ENCODE results near the gene MKNK1.

The MKNK1 gene

DNA sequence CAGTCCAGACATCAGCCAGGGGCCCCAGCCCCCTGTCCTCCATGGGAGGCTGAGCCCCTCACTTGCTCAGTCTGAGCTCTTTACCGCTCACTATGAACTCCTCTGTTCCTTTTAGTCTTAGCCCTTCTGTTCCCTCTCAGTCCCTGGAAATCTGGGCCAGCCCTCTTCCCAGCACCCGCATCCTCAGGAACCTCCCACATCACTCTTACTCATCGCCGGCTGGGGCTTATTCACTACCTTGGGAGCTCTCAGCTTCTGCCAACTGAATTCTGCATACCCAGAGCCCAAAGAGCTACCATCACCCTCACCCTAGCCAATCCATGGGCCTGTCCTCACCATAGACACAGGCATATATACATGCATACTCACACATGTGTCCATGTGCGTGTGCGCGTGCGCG is 64.1 kb downstream of the MKNK1 start:
- no peak for DNase-seq (ENCODE audit: low read depth)

DNA sequence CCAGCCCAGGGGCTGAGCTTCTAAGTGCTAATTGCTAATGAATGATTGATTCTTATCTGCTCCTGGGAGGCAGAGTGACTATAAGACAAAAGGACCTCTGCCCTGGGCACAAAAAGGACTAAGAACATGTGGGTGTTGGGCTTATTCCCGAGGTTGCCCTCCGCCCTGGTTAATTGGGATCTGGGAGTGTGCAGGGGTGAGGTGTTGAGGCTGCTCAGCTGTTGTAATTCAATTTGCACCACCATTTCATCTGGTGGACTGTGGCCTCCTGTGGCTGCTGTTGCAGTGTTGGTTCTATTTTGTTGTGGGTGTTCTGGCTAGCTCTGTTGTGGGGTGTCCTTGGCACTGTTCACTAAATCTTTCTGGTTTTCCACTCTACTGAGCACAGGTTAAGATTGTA is 65.9 kb downstream of the MKNK1 start:
- DNase-seq (ENCODE audit: low read depth) = no peak

DNA sequence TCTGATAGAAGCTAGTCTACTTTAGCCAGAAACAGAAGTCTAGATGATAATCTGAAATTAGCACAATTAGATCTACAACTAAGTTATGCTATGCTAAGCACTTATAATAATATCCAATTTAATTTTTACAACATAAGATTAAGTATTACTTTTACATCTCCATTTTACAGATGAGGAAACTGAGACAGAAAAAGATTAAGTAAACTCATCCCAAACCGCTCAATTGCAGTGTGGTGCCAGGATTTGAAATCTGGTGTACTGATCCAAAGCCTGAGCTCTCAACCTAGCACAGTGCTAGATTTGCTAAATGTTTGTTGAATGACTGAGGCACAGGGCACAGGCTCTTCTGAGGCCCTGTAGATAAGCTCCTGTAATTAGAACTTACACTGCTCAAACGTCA is 66.4 kb downstream of the MKNK1 start:
- DNase-seq (ENCODE audit: low read depth) = no peak

DNA sequence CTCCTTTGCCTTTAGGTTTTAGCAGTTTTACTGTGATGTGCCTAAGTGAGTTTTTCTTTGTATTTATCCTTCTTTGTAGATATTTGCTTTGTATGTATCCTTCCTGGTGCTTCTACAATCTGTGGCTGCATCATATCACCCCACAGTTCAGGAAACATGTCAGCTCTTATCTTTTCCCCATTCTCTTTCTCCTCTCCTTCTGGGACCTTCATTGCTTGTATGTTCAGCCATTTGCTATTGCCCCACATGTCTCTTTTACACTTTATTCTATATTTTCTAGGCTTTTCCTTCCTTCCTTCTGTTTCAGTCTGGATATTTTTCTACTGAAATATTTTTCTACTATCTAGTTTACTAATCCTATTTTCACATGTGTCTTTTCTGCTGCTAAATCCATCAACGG is 67.5 kb downstream of the MKNK1 start:
- no peak for DNase-seq (ENCODE audit: low read depth)

DNA sequence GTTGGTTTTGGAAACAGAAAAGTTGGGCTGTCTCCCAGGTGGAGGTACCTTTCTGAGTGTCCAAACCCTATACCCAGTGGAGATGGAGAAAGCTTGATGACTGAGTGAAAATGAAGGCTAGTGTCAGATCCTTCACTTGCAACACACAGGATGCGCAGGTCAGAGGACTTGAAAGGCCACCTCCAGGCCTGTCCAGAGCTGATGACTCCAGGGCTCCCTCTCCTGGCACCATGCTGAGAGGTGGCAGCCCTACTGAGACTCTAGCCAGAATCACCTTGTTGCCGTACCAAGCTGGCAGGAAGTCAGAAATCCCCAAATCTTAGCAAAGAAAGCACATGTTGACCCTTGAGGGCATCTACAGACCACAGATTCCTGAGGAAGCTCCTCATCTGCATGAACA is 69.0 kb downstream of the MKNK1 start:
- no peak for DNase-seq (ENCODE audit: low read depth)

DNA sequence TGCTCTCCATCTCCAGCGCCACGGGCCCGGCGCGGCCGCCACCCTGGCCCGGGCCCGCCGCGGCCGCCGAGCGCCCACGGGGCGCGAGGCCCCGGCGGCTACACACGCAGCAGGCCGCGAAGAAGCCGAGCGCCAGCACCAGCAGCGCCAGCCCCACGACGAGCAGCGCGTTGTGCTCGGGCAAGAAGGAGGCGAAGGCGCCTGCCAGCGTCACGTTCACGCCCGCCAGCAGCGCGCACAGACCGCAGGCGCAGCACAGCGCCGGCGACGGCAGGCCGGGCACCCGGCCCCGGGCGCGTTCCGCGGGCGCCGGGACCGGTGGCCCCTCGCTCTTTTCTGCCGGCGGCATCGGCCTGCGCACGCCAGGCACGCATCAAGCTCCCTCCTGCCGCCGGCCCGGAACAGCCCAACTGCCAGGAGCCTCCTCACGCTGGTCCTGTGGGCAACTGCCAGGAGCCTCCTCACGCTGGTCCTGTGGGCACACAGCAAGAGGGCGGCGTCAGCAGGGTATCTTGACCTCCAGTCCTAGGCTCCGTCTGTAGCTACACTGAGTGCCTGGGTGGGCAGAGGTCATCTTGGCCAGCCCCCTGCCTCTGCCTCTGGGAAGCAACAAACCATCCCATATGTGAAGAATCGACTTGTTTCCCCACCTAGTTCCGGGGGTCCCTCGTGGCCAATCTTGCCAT is 70.7 kb downstream of the MKNK1 start:
- DNase-seq (ENCODE audit: low read depth) = no peak

DNA sequence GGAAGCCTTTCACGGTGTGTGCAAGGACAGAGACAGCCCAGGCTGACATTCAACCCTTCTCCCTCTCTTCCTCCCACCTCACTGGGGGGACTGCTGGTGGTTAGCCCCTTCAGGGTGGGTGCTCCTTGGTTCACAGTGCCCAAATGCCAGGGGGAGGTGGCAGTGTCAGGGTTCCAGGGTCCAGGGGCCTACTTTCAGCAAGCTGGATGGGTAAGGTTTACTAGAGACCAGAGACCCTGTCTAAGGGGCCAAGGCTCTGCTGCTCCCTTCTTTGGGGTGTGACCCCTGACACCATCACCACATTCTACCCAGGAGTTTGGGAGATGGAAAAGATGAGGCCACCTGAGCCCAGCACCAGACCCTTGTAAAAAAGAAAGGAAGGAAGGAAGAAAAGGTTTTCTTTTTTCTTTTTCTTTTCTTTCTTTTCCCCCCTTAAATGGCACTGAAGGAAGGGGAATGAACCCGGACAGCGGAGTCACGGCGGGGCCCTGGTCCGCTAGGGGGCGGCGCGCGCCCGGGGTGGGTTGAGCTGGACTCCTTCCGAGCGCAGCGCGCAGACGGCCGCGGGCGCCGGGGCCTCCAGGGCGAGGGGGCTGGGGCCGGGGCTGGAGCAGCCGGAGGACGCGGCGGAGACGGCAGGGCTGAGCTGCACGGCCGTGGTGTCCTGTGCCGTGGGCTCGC is 71.4 kb downstream of the MKNK1 start:
- peak; percentile 57 for DNase-seq (ENCODE audit: low read depth)

DNA sequence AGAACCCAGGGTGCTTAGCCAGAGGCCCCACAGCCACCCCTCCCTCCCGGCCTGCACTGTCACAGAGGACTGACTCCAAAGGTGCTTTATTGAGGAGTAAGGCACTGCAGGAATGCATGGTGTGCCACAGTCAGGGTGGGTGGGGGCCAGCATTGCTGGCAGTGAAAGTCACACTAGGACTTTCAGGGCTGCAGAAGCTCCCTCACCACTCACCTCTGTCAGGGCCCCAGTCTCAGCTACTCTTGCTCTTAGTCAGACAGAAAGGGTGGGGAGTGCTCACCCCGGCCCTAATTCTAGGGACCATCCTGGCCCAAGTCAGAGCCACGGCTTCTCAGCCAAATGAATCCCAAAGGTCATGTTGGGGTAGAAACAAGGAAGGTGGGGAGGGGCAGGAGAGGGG is 72.0 kb downstream of the MKNK1 start:
- no peak for DNase-seq (ENCODE audit: low read depth)

DNA sequence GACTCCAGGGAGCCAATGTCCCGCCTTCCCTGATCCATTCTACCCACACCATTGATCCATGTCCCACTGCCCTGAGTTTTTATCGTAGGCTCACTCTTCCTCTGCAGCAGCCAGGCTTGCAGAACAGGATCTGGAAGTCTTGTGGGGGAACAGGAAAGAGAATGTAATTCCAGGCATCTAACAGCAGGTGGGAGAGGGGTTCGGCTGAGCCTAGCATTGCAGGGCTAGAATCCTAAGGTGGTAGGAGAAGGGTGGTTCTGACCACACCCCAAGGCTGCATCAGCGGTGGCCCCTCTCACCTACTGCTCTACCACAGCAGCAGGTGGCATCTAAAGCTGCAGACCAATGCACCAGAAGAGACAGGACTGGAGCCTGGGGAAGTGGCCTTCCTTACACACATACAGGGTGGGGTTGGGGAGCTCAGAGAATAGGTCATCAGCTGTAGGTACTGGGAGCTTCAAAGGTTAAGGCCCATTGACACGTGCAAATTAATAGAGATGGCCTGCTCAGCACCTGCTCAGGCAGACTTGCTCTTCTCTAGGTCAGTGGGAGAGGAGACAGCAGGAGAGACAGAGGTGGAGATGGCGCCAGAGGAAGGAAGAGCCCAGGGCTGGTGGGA is 73.2 kb downstream of the MKNK1 start:
- no peak for DNase-seq (ENCODE audit: low read depth)

DNA sequence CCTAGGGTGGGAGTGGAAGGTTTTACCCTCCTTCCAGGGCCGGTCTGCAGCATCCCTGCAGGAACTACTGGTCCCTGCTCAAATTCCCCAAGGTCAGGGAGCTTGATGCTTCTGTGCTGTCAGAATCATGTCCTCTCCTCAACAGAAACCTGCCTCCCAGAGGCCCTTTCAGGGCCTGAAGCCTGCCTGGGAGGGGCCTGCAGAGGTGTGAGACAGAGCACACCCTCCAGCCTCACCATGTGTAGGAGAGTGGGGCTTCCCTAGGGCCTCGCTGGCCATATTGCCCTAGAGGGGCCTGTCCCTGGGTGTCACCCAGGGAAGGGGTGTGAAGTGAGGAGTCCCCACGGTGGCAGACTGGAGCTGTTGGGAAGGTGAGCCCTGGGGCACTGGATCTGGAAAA is 73.8 kb downstream of the MKNK1 start:
- DNase-seq (ENCODE audit: low read depth) = no peak

DNA sequence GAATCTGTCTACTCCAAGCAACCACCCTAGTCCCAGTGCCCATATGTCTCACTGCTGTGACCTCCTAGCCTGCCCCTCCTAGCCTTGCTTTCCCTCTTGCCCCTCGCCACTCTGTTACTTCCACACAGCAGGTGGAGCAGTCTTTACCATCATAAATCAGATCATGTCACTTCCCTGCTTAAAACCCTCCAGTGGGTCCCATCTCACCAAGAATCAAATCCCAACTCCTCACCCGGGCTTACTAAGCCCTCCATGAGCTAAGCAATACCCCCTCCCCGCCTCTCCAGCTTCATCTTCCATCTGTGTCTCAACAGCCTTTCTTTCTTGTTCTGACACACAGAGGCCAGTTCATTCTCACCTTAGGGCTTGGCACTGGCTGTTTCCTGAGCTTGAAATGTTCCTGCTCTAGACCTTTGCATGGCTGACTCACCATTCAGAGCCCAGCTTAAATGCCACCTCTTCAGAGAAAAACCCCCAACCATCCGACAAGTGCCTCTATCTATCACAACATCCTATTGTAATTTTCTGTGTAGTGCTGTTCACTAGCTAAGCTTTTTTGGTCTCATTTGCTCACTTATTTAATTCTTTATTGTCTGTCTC is 74.9 kb downstream of the MKNK1 start:
- DNase-seq (ENCODE audit: low read depth) = no peak

DNA sequence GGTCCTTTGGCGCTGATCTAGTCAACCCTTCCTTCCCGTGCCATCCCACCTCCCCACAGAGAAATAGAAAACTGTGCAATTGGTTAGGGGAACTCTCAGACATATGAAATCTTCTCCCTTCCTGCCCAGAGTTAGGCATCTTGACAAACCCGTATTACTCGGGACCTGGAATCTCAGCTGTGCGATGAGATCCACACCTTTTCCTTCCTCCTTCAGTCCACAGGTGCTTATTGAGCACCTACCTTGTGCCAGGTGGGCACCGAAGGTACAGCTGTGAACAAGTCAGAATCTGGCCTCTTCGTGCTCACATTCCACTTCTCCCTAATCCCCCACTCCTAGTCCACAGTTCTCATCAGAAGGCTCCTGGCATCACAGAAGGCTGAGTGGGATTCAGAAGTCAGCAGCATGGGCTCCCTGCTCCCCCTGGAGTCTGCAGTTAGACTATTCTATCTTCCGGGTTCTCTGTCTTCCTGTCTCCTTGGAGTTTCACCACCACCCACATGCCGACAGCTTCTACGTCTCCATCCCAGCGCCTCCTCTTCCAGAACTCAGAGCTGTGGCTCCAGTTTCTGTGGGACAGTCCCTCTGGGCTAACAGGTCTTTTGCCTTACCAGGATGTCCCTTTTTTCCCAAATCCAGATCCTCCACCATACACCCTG is 75.6 kb downstream of the MKNK1 start:
- no peak for DNase-seq (ENCODE audit: low read depth)

DNA sequence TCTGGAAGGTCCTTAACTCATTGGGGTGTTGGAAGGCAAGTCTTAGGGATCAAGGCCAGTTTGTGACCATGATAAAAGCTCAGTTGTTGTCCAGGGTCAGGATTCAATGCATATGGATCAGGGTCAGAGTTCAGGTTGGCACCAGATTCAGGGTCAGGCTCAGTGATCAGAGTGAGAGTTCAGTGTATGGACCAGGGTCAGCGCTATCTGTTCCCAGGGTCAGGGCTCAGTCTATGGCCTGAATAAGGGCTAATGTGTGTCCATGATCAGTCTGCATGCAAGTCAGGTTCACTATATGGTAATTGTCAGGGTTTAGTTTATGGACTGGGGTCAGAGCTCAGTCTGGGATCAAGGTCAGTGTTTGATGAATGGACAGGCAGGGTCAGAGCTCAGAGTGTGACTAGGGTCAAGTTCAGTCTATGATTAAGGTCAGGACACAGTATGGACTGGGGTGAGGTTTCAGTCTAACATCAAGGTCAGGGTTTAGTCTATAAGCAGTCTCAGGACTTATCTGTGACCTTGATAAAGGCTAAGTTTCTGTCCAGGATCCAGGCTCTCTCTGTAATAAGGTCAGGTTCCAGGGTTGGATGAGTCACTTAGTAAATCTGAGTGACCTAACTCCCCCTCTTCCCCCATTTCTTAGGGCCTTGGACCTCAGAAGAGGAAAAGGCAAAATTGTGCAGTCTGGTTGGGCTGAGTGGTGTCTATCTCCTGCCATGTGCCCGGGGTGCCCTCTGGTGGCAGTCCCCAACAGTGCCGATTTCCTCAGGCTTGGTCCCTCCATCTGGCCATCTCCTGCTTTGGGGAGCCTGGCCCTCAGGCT is 76.4 kb downstream of the MKNK1 start:
- DNase-seq (ENCODE audit: low read depth) = peak; percentile 47

DNA sequence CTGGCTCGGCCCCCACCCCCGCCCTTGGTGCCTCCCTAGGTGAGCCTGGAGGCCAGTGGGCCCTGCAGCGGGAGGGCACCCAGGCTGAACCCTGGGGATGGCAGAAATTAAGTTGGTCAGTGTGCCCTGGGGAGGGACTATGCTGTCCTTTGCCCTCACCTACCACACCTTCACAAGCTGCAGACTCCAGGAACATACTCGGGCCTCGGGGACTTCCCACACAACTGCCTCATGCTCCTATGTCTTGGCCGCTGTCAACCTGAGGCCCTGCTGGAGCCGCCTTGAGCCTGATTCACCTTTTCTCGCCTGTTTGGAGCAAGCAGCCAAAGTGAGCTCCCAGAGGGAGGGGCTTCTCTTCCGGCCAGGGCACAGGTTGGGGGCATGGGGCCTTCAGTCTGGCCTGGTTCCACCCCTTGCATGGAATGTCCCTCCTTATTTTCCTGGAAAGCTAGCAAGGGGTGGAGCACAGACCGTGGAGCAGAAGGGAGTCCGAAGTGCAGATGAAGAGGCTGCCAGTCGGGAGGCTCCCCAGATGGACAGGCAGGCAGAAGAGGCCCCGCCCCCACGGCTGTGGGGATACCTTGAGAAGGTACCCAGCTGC is 77.3 kb downstream of the MKNK1 start:
- no peak for DNase-seq (ENCODE audit: low read depth)

DNA sequence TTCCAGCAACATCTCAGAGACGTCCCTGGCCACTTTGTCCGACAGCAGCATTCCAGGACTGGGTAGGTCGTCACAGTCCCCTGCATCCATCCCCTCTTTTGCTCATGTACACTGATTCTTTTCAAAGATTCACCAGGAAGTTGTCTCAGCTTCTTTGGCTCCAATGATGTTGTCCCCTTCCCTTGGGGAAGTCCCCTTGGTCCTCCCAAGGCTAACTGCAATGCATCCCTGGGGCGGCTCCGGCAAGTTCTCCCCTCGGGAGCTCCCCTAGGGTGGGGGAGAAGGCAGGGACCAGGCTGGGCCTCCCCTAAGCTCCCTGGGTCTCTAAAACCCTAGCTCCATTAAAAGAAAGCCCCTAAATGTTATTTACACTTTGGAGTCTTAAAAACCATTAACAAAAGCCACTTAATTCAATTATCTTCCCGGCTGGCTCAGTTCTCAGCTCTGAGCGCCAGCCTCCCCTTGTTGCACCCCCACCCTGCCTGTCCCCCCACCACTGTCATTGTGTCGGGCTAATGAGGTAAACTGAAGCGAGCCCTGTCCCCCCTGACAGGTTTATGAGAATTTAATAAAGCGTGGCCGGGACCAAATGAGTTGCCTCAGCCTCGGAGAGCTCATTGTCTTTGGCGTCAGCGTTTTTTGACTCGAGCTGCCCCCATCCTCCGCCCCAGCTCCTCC is 77.9 kb downstream of the MKNK1 start:
- no peak for DNase-seq (ENCODE audit: low read depth)

DNA sequence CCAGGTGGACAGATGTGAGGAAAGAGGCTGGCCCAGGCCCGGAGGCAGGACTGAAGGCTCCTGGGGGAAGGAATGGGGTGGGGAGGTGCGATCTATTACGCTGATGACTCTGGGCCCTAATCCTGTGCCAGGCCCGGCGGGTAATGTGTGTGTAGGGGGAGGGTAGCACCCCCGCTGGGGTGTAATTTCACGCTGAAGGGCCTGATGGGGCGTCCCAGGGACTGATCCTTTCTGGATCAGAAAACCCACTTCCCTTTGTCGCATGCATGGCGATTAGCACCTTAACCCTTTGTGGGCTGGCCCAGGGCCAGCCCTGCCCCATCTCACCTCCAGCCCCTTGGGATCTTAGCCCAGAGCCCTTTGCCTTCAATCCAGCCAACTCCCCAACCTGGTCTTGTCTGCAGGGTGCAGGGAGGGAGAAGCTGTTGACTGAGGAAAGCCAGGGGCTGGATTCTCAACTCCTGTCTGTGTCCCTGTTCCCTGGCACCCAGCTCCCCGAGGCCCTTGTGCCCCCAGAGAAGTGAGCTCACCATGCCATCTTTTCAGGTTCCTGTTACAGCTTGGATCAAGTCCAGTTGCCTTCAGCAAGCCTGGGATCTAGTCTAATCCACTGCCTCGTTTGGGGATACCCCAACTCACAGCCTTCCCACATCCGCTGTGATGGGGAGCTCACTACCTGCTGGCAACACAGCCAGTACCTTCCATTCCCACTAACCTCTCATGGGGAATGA is 78.7 kb downstream of the MKNK1 start:
- no peak for DNase-seq (ENCODE audit: low read depth)

DNA sequence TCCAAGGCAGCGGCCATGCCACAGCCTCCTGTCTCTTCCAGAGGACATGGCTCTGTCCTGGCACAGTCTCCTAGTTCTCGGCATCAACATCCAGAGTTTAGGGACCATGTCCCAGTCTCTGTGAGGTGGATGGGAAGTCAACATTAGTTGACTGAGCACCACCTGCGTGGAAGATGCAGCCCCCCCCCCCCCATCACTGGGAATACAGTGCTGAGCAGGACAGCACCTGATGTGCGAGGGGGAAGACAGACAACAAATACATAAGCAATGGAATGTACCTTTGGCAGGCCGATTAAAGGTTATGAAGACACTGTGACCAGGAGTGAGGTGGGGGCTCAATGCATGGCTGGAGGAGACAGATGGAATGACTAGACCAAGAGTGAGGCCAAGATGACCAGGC is 79.2 kb downstream of the MKNK1 start:
- DNase-seq (ENCODE audit: low read depth) = no peak

DNA sequence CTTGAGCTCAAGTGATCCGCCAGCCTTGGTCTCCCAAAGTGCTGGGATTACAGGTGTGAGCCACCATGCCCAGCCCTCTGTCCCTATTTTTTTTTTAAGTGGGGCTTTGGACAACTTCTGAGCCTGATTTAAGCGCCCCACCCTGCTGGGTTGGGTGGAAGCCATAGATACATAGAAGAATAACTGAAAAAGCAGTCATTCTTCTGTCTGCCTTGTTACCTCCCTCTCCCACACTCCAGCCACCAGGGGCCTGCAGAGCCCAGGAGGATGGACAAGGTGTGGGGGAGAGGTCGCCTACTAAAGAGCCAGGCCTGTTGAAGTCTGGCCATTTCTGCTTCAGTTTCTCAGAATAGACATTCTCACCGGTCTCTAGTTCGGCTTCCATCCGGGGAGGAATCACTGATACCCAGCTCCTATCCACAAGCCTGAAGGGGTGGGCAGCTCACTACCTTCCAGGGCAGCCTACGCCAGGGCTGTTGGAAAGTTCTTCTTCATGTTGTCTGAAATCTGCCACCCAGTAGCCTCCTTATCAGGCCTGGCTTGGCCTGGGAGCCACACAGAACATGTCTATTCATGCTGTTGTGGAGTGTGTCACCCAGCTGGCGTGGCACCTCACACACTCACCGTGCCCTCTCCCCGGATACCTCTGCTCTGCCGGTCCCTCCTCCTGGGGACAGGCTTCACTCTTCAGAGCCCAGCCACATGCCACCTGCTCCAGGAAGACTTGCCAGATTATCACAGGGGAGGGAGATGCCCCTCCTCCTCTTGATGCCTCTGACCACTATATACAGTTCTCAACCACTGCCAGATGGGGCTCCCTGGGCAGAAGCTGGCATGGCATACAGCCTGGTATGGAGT is 80.3 kb downstream of the MKNK1 start:
- no peak for DNase-seq (ENCODE audit: low read depth)

DNA sequence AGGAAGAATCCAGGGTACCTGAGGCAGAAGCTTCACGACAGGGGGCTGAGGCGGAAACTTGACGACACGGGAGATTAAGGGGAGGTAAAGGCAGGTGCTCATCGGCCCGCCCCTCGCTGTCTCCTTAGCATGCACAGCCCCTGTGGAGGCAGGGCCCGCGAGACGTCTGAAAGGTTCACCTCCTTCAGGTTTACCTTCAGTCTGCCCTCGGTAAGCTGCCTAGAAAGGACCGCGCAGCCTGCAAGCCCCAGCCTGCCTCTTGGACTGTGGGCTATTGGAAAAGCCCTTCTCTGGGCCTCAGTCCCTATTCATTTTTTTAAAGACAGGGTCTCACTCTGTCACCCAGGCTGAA is 81.1 kb downstream of the MKNK1 start:
- DNase-seq (ENCODE audit: low read depth) = no peak

Measured in stimulated activated CD8-positive, alpha-beta memory T cell treated with anti-CD3 and anti-CD28 coated beads, Interleukin-12 subunit alpha, Interleukin-12 subunit beta, amount 100 ng/mL, for 1 hour (primary cell).